Ammon's horn (tissue), 1 donor: ENCODE results near the gene PGRMC1.
A peak's percentile ranks its signal among the peaks of the same experiment; 100 is the strongest.
"Not testable (repeated sequence)": the region's sequence is repeated elsewhere in the genome, so short reads cannot be mapped to it uniquely, and the experiment has no call there.

Source experiments
- DNase-seq: peaks from one replicate; pipeline ENCODE4 v3.0.0-alpha.2; 2016; ENCODE audit warnings: low spot score

The PGRMC1 gene

DNA sequence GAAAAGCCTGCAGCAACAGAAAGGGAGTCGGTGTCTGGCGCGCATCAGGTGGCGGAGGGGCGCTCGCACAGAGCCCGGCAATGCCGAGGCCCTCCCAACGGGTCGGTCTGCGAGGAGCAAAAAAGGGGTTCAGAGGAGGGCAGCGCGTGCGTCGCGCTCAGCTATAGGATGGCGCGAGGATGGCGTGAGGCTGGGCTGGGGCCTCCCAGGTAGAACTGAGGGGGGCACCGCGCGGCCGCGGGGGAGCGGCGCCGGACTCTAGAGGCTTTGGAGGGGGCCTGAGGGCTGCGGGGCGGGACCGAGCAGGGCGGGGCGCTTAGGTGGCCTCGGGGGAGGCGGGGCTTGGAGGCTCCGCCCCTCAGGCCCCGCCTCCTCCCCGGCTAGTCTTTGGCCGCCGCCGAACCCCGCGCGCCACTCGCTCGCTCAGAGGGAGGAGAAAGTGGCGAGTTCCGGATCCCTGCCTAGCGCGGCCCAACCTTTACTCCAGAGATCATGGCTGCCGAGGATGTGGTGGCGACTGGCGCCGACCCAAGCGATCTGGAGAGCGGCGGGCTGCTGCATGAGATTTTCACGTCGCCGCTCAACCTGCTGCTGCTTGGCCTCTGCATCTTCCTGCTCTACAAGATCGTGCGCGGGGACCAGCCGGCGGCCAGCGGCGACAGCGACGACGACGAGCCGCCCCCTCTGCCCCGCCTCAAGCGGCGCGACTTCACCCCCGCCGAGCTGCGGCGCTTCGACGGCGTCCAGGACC lies at the start of gene PGRMC1:
TSS of gene PGRMC1 (plus strand) at position 414 of the 751 bp plus-strand sequence. CDS start at position 493, 79 bp downstream.
- DNase-seq: peak; percentile 90

GRCh38 chrX:119186763-119187162 lies 49.3 kb upstream of the PGRMC1 start:
- DNase-seq: no peak

DNA sequence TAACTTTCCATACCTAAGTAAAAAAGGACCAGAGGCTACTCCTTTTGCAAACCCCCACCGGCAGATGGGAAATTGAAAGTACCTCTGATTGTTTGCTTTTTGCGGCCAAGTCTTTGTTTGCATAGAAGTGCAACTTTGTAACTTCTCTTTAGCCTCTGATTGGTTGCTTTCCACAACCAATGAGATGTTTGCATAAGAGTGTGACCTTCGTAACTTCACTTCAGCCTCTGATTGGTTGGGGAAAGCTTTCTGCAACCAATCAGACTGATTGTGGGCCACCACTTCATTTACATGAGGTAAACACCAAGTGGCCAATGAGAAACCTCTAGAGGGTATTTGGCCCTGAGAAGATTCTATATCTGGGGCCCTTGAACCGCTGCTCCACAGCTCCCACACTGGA lies 48.8 kb upstream of the PGRMC1 start:
- DNase-seq: no peak

- no peak for DNase-seq
Observed at GRCh38 chrX:119189115-119189514, 47.0 kb upstream of the PGRMC1 start.

GRCh38 chrX:119189595-119189994 lies 46.5 kb upstream of the PGRMC1 start:
- DNase-seq: no peak

GRCh38 chrX:119190091-119190681 lies 45.9 kb upstream of the PGRMC1 start:
- DNase-seq: no peak

- no peak for DNase-seq
Observed at GRCh38 chrX:119190831-119191230, 45.3 kb upstream of the PGRMC1 start.

GRCh38 chrX:119194621-119195020 lies 41.5 kb upstream of the PGRMC1 start:
- DNase-seq: no peak

DNA sequence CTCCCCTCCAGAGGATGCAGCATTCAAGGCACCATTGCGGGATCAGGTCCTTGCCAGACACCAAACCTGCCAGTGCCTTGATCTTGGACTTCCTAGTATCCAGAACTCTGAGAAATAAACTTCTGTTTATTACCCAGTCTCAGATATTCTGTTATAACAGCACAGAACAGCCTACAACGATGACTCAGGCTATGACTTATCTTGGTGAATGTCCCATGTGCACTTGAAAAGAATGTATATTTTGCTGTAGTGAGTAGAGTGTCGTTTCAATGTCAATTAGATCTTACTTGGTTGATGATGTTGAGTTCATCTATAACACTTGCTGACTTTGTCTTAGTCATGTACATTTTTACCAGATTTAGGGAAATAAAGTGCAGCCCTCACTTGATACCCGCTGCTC lies 34.5 kb upstream of the PGRMC1 start:
- no peak for DNase-seq

DNA sequence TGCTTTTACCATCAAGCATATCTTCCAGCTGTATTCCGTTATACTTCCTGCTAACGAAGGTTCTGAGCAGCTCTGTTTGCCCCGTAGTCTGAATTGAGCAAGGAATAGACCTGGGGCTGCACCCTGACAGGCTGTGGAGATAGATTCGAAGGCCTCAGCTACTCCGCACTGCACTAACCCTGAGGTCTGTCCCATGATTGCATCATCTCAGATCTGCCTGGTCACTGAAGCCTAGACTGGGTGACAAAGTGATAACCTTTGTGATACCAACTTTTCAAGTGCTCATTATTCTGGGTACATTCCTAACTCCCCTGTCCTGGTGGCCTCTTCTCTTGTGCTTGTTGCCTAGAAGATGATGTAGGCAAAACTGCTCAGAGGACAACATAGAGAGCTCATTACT lies 29.9 kb upstream of the PGRMC1 start:
- no peak for DNase-seq

DNA sequence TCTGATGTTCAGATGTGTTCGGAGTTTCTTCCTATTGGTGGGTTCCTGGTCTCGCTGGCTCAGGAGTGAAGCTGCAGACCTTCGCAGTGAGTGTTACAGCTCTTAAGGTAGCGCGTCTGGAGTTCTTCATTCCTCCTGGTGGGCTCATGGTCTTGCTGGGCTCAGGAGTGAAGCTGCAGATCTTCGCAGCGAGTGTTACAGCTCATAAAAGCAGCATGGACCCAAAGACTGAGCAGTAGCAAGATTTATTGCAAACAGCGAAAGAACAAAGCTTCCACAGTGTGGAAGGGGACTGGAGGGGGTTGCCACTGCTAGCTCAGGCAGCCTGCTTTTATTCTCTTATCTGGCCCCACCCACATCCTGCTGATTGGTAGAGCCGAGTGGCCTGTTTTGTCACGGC lies 28.6 kb upstream of the PGRMC1 start:
- not testable (repeated sequence) for DNase-seq

- DNase-seq: no peak
Observed at GRCh38 chrX:119208401-119209057, 27.6 kb upstream of the PGRMC1 start.

- DNase-seq: not testable (repeated sequence)
Observed at GRCh38 chrX:119210931-119211648, 25.0 kb upstream of the PGRMC1 start.

DNA sequence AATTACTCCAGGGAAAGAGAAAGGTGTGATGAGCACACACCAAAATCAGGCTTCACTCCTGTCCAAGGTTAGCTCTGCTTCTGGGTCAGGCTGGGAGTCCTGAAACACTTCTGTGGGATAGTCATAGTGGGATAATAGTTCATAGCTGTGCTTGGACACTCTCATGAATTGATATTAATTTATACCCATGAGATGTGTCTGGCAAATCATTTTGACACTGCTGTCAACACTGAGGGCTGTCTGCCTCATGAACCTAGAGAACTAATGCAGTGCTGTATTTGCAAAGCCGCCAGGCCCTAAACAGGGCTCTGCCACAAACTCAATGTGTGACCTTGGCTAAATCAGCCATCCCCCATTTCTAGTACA lies 24.5 kb upstream of the PGRMC1 start:
- no peak for DNase-seq

DNA sequence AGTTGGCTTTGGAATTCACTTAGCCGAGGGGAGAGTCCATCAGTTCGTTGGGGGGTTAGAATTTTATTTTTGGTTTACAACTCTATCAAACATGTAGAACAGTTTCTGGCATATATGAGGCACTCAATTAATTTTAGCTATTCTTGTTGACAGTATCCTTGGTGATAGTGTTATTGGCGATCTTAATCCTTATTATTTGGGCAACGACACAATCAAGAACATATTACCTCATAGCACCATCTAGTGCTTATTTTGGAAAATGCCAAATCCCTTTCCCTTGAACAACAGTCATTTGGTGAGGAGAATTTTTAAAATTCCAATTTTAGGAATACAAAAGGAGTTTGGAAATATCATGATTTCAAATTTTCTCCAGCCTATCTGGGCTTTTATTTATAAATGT lies 17.9 kb upstream of the PGRMC1 start:
- DNase-seq: no peak

GRCh38 chrX:119222932-119223331 lies 13.2 kb upstream of the PGRMC1 start:
- no peak for DNase-seq

GRCh38 chrX:119223783-119224182 lies 12.3 kb upstream of the PGRMC1 start:
- DNase-seq: no peak

DNA sequence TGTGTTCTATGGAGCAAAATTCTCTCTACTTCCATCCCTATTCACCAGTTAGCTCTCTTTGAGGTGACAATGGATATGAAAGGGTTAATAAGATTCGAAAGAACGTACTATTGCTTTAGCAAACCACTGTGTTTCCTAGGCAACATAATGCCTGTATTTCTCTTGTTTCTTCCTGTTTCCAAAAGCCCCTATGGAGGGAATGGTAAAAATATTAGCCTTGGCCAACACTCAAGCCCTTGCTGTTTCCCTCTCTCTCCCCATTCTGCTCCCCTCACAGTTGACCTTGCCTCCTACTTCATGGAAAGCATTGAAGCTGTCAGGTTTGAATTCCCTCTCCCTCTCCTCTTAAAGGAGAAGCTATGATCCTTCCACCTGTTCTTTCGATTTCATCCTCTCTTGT lies 9.6 kb upstream of the PGRMC1 start:
- DNase-seq: no peak

DNA sequence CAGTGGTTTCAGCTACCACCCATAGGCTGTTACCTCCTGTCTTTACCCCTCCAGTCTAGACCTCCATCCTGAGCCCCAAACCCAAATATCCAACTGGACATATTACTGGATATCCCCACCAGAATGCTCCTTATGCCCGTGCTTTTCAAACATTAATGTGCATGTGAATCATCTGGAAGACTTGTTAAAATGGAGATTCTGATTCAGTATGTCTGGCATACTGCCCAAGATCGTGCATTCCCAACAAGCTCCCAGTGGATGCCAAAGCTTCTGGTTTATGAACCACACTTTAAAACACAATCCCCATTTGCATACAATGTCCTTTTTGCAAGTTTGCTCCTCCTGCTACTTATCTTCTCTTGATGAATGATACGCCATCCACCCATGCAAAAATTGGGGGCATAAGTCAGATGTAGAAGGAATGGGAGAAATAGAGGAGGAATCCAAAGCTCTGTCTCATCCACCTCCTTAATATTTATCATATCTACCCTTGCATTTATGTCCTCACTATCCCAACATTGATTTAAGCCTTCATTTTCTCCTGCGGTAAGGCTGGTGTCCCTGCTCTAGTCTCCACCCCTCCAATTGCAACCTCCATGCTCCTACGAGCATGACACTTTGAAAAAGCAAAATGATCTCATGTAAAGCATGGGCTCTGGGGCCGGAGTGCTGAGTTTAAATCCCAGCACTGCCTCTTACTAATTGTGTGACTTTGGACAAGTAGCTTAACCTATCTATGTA lies 7.4 kb upstream of the PGRMC1 start:
- no peak for DNase-seq

DNA sequence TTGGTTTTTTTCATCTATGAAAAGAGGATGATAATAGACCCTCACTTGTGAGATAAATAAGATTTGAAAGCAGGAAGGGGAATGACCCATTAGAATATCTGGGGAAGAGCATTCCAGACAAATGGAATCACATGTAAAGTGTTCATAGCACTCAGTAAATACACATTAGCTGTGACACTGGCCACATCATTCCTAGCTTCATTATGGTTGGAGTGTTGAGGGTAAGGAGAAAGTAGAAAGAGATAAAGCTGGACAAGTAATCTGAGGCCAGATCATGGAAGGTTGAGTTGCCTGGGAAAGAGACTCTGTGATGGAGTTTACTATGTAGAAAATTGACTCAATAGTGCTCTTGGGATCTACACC lies 6.9 kb upstream of the PGRMC1 start:
- no peak for DNase-seq

DNA sequence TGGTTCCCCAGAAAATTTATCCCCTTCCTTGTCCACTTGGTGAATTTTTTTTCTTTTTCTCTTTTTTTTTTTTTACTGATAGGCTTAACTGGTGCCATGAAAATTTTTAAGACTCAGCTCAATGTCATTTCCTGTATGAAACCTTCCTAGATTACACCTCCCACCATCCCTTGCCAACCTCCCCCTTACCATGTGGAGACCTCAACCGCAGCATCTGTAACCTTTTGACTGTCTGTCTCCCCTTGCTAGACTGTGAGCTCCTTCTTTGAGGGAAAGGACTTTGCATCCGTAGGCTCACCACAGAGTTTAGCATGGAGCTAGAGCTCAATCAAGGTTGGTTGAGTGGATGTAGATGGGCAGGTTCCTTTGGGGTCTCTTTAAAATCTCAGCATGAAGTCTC lies 5.2 kb upstream of the PGRMC1 start:
- no peak for DNase-seq

DNA sequence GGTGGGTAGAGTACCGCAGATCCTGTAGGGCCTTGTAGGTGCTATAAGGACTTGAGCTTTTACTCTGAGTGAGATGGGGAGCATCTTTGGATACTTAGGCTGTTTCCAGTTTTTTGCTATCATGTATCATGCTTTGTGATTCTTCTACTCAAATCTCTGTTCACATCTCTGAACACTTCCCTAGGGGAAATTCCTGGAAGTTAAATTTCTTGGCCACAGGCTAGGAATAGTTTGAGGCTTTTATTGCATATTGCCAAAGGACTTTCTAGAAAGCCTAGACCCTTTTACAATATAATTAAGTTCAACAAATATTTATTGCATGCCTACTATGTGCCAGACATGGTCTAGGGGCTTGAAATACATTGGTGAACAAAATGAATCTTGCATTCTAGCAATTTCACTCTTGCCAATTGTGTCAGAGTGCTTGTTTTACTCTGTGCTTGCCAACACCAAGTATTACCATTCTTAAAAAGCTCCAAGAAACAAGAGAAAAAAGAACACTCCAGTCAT lies 4.1 kb upstream of the PGRMC1 start:
- DNase-seq: no peak
